Activated T-cell treated with anti-CD3 and anti-CD28 coated beads, Interleukin-2, amount 50 U/mL, for 4 hours (primary cell): ENCODE results near the gene GPR17. TPM values are rescaled to one million over a fixed set of nuclear protein-coding genes. Genes with fewer than 3 reads are reported as not detected.

Experiments used
- ATAC-seq, 2 donors: fragments of 200-7000 bp; cut with Tn5 transposase; one replicate each; pipeline ENCODE4 v1.10.0; 2021
- DNase-seq: peaks from one replicate; pipeline ENCODE4 v3.0.0-alpha.2; 2020
- H3K27me3 Mint-ChIP-seq: one replicate; pipeline ENCODE4 v1.8.0; 2021; ENCODE audit warnings: low read depth, mixed read lengths
- H3K36me3 Mint-ChIP-seq: one replicate; pipeline ENCODE4 v1.8.0; 2022; ENCODE audit warnings: mixed read lengths; ENCODE audit not compliant: insufficient read depth
- H3K4me1 Mint-ChIP-seq: one replicate; pipeline ENCODE4 v1.8.0; 2021; ENCODE audit warnings: low read depth, mixed read lengths
- H3K4me3 Mint-ChIP-seq: one replicate; pipeline ENCODE4 v1.8.0; 2021; ENCODE audit warnings: mild to moderate bottlenecking, moderate library complexity, mixed read lengths
- H3K9me3 Mint-ChIP-seq: one replicate; pipeline ENCODE4 v1.8.0; 2021; ENCODE audit warnings: mixed read lengths
- total RNA-seq, 3 donors: library from RNA; stranded (reverse); gene quantifications; one replicate each; pipeline ENCODE4 v1.2.1, GENCODE V29; 2021

Gene GPR17
- total RNA-seq, 3 donors from 2014 or later = not detected

GRCh38 chr2:127631997-127632581 is 13.9 kb upstream of the GPR17 start:
- H3K4me1 Mint-ChIP-seq = peaks cover 36% of the 10 kb centered on the region
- no peak overlapping the region for H3K4me3 Mint-ChIP-seq
- no peak for DNase-seq
- ATAC-seq = no peak
- no peaks in the 10 kb centered on the region for H3K9me3 Mint-ChIP-seq
- no peaks in the 10 kb centered on the region for H3K27me3 Mint-ChIP-seq
- no peaks in the 10 kb centered on the region for H3K36me3 Mint-ChIP-seq

- Mint-ChIP-seq H3K4me1 (peaks cover 41% of the 10 kb centered on the region), H3K27me3 (no peaks in the 10 kb centered on the region), H3K4me3 (no peak overlapping the region), H3K9me3 (no peaks in the 10 kb centered on the region), H3K36me3 (no peaks in the 10 kb centered on the region)
- no peak for DNase-seq
- peak; percentile 25 to 31 for ATAC-seq
Observed at GRCh38 chr2:127632592-127633489, 13.1 kb upstream of the GPR17 start.

DNA sequence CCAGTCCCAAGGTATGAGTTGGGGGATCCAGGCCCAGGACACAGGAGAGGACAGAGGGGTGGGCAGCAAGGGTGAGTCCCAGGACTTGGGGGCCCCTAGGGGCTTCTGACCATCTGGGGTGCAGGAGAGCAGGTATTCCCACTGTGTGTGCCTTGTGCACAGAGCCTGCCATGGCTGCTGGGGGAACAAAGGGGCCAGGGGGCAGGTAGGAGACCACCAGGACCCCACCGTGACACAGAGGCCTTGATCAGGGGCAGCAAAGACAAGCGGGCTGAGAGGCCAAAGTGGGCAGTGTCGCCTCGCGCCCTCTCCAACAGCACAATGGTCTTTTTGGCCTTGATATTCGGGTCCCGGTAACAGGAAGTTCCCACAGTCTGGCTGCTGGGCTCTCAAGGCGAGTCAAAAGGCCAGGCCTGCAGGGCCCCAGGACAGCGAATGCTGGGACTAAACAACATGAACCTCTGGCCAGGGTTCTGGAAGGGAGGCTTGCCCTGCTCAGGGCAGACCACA is 12.3 kb upstream of the GPR17 start:
- ATAC-seq (no peak), DNase-seq (no peak)
- Mint-ChIP-seq H3K4me3 (no peak overlapping the region), H3K4me1 (peaks cover 47% of the 10 kb centered on the region), H3K27me3 (no peaks in the 10 kb centered on the region), H3K9me3 (no peaks in the 10 kb centered on the region), H3K36me3 (no peaks in the 10 kb centered on the region)

DNA sequence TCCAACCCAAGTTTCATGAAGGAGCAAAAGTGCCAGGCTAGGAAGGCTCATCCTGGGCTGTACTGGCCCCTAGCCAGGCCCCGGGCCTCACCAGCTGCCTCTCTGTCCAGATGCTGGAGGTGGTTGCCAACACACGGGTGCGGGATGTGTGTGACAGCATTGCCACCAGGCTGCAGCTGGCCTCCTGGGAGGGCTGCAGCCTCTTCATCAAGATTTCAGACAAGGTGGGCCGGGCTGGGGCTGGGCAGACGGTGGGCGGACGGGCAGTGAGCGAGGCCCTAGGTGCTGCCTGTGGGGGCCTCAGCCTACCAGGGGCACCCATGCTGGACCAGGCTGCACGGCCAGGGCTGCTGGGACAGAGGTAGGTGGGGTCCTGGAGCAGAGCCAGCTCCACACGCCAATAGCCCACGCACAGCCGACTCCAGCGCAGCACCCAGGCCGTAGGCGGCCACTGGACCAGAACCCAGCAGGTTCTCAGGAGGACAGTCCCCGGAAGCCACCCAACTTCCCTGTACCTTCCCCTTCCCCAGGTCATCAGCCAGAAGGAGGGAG is 11.8 kb upstream of the GPR17 start:
- ATAC-seq (no peak), DNase-seq (no peak)
- Mint-ChIP-seq H3K4me1 (peaks cover 53% of the 10 kb centered on the region), H3K9me3 (no peaks in the 10 kb centered on the region), H3K27me3 (no peaks in the 10 kb centered on the region), H3K36me3 (no peaks in the 10 kb centered on the region), H3K4me3 (no peak overlapping the region)

DNA sequence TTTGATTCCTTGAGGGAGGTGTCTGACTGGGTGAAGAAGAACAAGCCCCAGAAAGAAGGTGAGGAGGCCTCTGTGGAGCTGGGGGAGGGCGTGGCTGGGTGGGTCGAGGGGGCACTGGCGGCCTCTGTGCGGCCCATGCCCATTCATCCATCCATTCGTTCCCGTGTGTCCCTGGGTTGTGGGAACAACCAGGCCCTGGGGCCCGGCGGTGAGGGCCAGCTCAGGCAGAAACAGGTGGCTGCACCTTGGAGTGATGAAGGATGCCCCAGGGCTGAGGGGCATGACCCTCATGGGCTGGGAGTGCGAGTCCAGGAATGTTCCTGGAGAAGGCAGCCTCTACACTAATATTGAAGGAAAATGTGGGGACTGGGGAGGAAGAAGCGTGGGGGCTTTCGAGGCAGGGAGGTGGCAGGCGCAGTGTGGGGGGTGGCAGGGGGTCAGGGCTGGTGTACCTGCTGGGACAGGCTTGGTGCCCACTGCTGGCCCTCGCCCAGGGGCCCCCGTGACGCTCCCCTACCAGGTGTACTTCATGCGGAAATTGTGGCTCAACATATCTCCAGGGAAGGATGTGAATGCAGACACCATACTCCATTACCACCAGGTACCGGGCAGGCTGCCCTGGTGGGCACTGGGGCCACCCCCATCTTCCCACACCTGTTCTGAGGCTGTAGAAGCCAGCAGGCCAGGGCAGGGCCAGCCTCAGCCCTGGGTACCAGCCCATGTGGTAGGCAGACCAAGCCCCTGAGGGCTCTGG is 11.2 kb upstream of the GPR17 start:
- Mint-ChIP-seq H3K4me3 (no peak overlapping the region), H3K36me3 (no peaks in the 10 kb centered on the region), H3K9me3 (no peaks in the 10 kb centered on the region), H3K27me3 (no peaks in the 10 kb centered on the region), H3K4me1 (peaks cover 58% of the 10 kb centered on the region)
- ATAC-seq (no peak), DNase-seq (no peak)

DNA sequence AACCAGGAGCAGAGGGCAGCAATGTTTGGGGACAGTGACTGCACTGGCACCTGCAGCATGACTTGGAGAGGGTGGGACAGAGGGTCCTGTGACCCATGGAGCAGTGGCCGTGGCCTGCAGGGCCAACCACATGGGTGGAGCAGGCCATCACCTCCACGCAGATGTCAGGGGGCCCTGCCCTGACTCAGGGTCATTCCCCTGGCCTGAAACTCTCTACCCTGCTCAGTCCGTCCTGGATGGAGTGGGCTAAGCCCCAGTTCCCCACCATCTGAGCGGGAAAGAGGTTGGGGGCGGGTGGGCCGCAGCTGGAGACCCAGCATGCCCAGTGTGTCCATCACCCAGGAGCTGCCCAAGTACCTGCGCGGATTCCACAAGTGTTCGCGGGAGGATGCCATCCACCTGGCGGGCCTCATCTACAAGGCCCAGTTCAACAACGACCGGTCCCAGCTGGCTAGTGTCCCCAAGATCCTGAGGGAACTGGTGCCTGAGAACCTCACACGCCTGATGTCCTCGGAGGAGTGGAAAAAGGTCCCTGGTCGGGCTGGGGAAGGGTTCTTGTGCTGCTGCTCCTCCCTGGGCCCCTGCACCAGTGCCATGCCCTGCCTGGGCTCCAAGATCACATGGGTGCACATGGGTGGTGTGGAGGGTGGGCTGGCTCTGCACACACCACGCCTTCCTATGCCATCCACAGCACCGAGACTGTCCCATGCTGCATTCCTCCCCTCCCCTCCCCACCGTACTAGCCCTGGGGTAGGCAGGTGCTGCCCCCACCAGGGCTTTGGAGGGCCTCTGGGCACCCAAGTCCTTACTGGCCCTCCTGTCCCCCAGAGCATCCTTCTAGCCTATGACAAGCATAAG is 10.3 kb upstream of the GPR17 start:
- DNase-seq (no peak), ATAC-seq (no peak)
- Mint-ChIP-seq H3K36me3 (no peaks in the 10 kb centered on the region), H3K4me3 (no peak overlapping the region), H3K4me1 (peaks cover 62% of the 10 kb centered on the region), H3K9me3 (no peaks in the 10 kb centered on the region), H3K27me3 (no peaks in the 10 kb centered on the region)

GRCh38 chr2:127636248-127637235 is 9.4 kb upstream of the GPR17 start:
- H3K36me3 Mint-ChIP-seq = no peaks in the 10 kb centered on the region
- H3K27me3 Mint-ChIP-seq = no peaks in the 10 kb centered on the region
- no peak for DNase-seq
- no peak for ATAC-seq
- H3K4me3 Mint-ChIP-seq = no peak overlapping the region
- peaks cover 67% of the 10 kb centered on the region for H3K4me1 Mint-ChIP-seq
- no peaks in the 10 kb centered on the region for H3K9me3 Mint-ChIP-seq

GRCh38 chr2:127637236-127637630 is 8.7 kb upstream of the GPR17 start:
- DNase-seq (no peak), ATAC-seq (no peak)
- Mint-ChIP-seq H3K9me3 (no peaks in the 10 kb centered on the region), H3K4me1 (peaks cover 68% of the 10 kb centered on the region), H3K36me3 (no peaks in the 10 kb centered on the region), H3K4me3 (no peak overlapping the region), H3K27me3 (no peaks in the 10 kb centered on the region)

DNA sequence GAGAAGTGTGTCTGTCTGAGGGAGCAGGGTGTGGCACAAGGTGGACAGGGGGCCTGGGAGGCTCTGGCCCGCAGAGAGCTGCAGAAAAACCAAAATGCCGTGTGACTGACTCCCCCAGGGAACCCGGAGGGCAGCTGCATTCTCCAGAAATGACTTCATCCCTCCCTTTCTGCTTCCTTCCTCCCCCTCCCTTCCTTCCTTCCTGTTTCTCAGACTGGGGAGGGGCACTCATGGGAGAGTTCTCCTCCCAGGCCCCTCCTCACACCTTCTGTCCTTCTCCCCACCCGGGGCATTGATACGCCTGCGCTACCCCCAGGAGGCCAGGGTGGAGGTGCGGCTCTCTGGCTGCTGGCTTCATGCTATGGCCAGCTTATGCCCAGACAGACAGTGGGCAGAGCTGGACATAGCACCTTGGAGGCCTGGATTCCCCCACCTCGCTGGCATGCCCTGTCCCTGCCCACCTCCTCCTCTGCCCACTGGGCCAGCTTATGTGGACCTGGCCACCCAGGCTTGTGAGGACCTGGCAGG is 8.2 kb upstream of the GPR17 start:
- DNase-seq (no peak), ATAC-seq (no peak)
- H3K4me1 Mint-ChIP-seq = peaks cover 68% of the 10 kb centered on the region
- H3K9me3 Mint-ChIP-seq = no peaks in the 10 kb centered on the region
- no peaks in the 10 kb centered on the region for H3K36me3 Mint-ChIP-seq
- H3K4me3 Mint-ChIP-seq = peak overlapping the region; percentile 37
- no peaks in the 10 kb centered on the region for H3K27me3 Mint-ChIP-seq

GRCh38 chr2:127638361-127639110 is 7.4 kb upstream of the GPR17 start:
- no peak overlapping the region for H3K4me3 Mint-ChIP-seq
- no peaks in the 10 kb centered on the region for H3K36me3 Mint-ChIP-seq
- no peaks in the 10 kb centered on the region for H3K9me3 Mint-ChIP-seq
- no peak for ATAC-seq
- no peaks in the 10 kb centered on the region for H3K27me3 Mint-ChIP-seq
- DNase-seq = no peak
- H3K4me1 Mint-ChIP-seq = peaks cover 67% of the 10 kb centered on the region

GRCh38 chr2:127639111-127639474 is 6.9 kb upstream of the GPR17 start:
- H3K27me3 Mint-ChIP-seq = no peaks in the 10 kb centered on the region
- H3K36me3 Mint-ChIP-seq = no peaks in the 10 kb centered on the region
- H3K9me3 Mint-ChIP-seq = no peaks in the 10 kb centered on the region
- ATAC-seq = no peak
- no peak for DNase-seq
- peaks cover 61% of the 10 kb centered on the region for H3K4me1 Mint-ChIP-seq
- no peak overlapping the region for H3K4me3 Mint-ChIP-seq
